HCT116 (cell line): ENCODE measurements around the gene ING1. TPM values are rescaled to one million over a fixed set of nuclear protein-coding genes. Genes with fewer than 3 reads are reported as not detected.
"Not testable (repeated sequence)": the region's sequence is repeated elsewhere in the genome, so short reads cannot be mapped to it uniquely, and the experiment has no call there.

Source experiments
- ATAC-seq: fragments of 200-7000 bp; cut with Tn5 transposase; 2 replicates; pipeline ENCODE4 v1.9.1; 2020; ENCODE audit warnings: mild to moderate bottlenecking, moderate library complexity
- BruUV-seq: library from RNA; stranded (reverse); fragments of 400-500 nt; replicated peaks from 2 replicates; lab custom pipeline; 2021; lab: Mats Ljungman, UMichigan
- CTCF ChIA-PET: fragments of 300-600 bp; sonication (Branson Sonifier 250); formaldehyde crosslinking; loops from one replicate; lab custom pipeline; 2021; ENCODE audit warnings: antibody characterized with exemption; lab: Charles Lee
- POLR2A ChIA-PET: fragments of 300-600, 350-600 bp; sonication (Branson Sonifier 250); formaldehyde crosslinking; loops from one replicate; lab custom pipeline; 2021; ENCODE audit warnings: antibody characterized with exemption; lab: Charles Lee
- RAD21 ChIA-PET, 2 experiments: fragments of 300-600 bp; sonication (Branson Sonifier 250); formaldehyde crosslinking; loops; one replicate each; lab custom pipeline; 2023; ENCODE audit warnings: low total read pairs in 2 of 2; ENCODE audit not compliant: uncharacterized antibody in 2 of 2, unreplicated experiment in 2 of 2, low non-redundant PET in 1 of 2; lab: Charles Lee
- DNase-seq: peaks from one replicate; pipeline ENCODE4 v3.0.0-alpha.2; 2010; ENCODE audit warnings: low read depth, low spot score
- H2AFZ ChIP-seq: fragments of 200-600 bp; shearing (Covaris generic), sonication (generic); 2 replicates; pipeline ENCODE4 v1.6.1; 2017; ENCODE audit warnings: low read depth, mixed run types, mixed read lengths, antibody characterized with exemption, low read length; ENCODE audit not compliant: poor library complexity, severe bottlenecking
- H3K27ac ChIP-seq: 2 replicates; pipeline ENCODE4 v1.5.1; 2012; ENCODE audit warnings: low read depth, low read length
- H3K27me3 ChIP-seq: fragments of 200-600 bp; sonication (generic); 2 replicates; pipeline ENCODE4 v1.6.1; 2016; ENCODE audit warnings: mixed run types, low read length, mixed read lengths; ENCODE audit not compliant: insufficient read depth
- H3K36me3 ChIP-seq, 2 experiments: fragments of 200-500 bp in 1 of 2; fragments of 200-600 bp in 1 of 2; sonication (Bioruptor generic) in 1 of 2; sonication (generic) in 1 of 2; 2 replicates each; pipeline versions ENCODE4 v1.5.1 to v1.6.1; 2014 to 2016; ENCODE audit warnings: low read length in 2 of 2, inconsistent platforms in 1 of 2, mixed read lengths in 1 of 2, mixed run types in 1 of 2; ENCODE audit not compliant: insufficient read depth in 2 of 2, control insufficient read depth in 1 of 2
- H3K4me1 ChIP-seq, 2 experiments: fragments of 200-600 bp in 1 of 2; sonication (generic) in 1 of 2; 2 replicates each; pipeline versions ENCODE4 v1.5.1 to v1.6.1; 2012 to 2017; ENCODE audit warnings: low read length in 2 of 2, inconsistent platforms in 1 of 2, mild to moderate bottlenecking in 1 of 2, mixed read lengths in 1 of 2, mixed run types in 1 of 2, moderate library complexity in 1 of 2; ENCODE audit not compliant: insufficient read depth in 2 of 2, control insufficient read depth in 1 of 2
- H3K4me2 ChIP-seq: fragments of 200-600 bp; sonication (generic); 2 replicates; pipeline ENCODE4 v1.6.1; 2017; ENCODE audit warnings: mixed run types, low read length, mixed read lengths
- H3K4me3 ChIP-seq, 2 experiments: fragments of 200-600 bp in 1 of 2; sonication (generic) in 1 of 2; replicated peaks in 1 of 2; 2 replicates each; pipeline ENCODE4 v1.5.1; 2011 to 2016; ENCODE audit warnings: low read length in 2 of 2, control low read depth in 1 of 2, low read depth in 1 of 2, mild to moderate bottlenecking in 1 of 2, mixed read lengths in 1 of 2, mixed run types in 1 of 2
- H3K79me2 ChIP-seq: fragments of 200-600 bp; sonication (generic); 2 replicates; pipeline ENCODE4 v1.6.1; 2017; ENCODE audit warnings: mild to moderate bottlenecking, mixed run types, low read length, moderate library complexity, mixed read lengths; ENCODE audit not compliant: insufficient read depth
- H3K9ac ChIP-seq: fragments of 200-600 bp; sonication (generic); 2 replicates; pipeline ENCODE4 v1.6.1; 2016; ENCODE audit warnings: low read length, mixed read lengths
- H3K9me2 ChIP-seq: fragments of 200-600 bp; sonication (generic), shearing (Covaris generic); 2 replicates; pipeline ENCODE4 v1.6.1; 2017; ENCODE audit warnings: mixed run types, mild to moderate bottlenecking, moderate library complexity; ENCODE audit not compliant: insufficient read depth
- H3K9me3 ChIP-seq, 2 experiments: fragments of 200-500 bp in 1 of 2; fragments of 200-600 bp in 1 of 2; sonication (Bioruptor generic) in 1 of 2; sonication (generic) in 1 of 2; 2 replicates each; pipeline ENCODE4 v1.6.1; 2014 to 2017; ENCODE audit warnings: low read length in 2 of 2, mixed read lengths in 2 of 2, inconsistent platforms in 1 of 2, low read depth in 1 of 2, mild to moderate bottlenecking in 1 of 2, mixed run types in 1 of 2, moderate library complexity in 1 of 2; ENCODE audit not compliant: control insufficient read depth in 1 of 2, insufficient read depth in 1 of 2
- H4K20me1 ChIP-seq: fragments of 200-600 bp; sonication (generic), shearing (Covaris generic); 2 replicates; pipeline ENCODE4 v1.6.1; 2017; ENCODE audit warnings: mixed run types, mild to moderate bottlenecking, moderate library complexity; ENCODE audit not compliant: insufficient read depth
- ATF3 ChIP-seq: IDR thresholded peaks from 2 replicates; pipeline ENCODE4 v1.6.1; 2012
- CEBPB ChIP-seq: IDR thresholded peaks from 2 replicates; pipeline ENCODE4 v1.6.1; 2012; ENCODE audit warnings: low read depth
- CTCF ChIP-seq, 3 experiments: fragments of 200-600 bp in 1 of 3; sonication (generic) in 1 of 3; IDR thresholded peaks in 2 of 3; conservative IDR thresholded peaks in 1 of 3; 2 replicates each; pipeline ENCODE4 v1.5.1; 2012 to 2017; ENCODE audit warnings: low read depth in 2 of 3, low read length in 2 of 3, antibody characterized with exemption in 1 of 3, borderline replicate concordance in 1 of 3, control low read depth in 1 of 3, mild to moderate bottlenecking in 1 of 3, mixed read lengths in 1 of 3, mixed run types in 1 of 3, moderate library complexity in 1 of 3; ENCODE audit not compliant: insufficient read depth in 1 of 3
- EGR1 ChIP-seq: IDR thresholded peaks from 2 replicates; pipeline ENCODE4 v1.6.1; 2012; ENCODE audit warnings: low read depth
- ELF1 ChIP-seq: IDR thresholded peaks from 2 replicates; pipeline ENCODE4 v1.6.1; 2012; ENCODE audit warnings: low read depth, borderline replicate concordance
- FOSL1 ChIP-seq: IDR thresholded peaks from 2 replicates; pipeline ENCODE4 v1.6.1; 2012; ENCODE audit warnings: low read depth
- JUND ChIP-seq: IDR thresholded peaks from 2 replicates; pipeline ENCODE4 v1.6.1; 2012
- MAX ChIP-seq: IDR thresholded peaks from 2 replicates; pipeline ENCODE4 v1.6.1; 2012
- POLR2A ChIP-seq: IDR thresholded peaks from 2 replicates; pipeline ENCODE4 v1.7.0; 2011; ENCODE audit warnings: borderline replicate concordance; ENCODE audit not compliant: insufficient read depth, insufficient read length; ENCODE audit errors: extremely low read depth
- REST ChIP-seq: IDR thresholded peaks from 2 replicates; pipeline ENCODE4 v1.6.1; 2012; ENCODE audit warnings: low read depth
- SRF ChIP-seq: IDR thresholded peaks from 2 replicates; pipeline ENCODE4 v1.6.1; 2012; ENCODE audit warnings: low read depth
- TCF7L2 ChIP-seq: IDR thresholded peaks from 2 replicates; pipeline ENCODE4 v1.7.0; 2011; ENCODE audit warnings: borderline replicate concordance, inconsistent platforms; ENCODE audit not compliant: insufficient read depth, insufficient read length; ENCODE audit errors: extremely low read depth
- ZFX ChIP-seq: fragments of 450-650 bp; IDR thresholded peaks from 2 replicates; pipeline ENCODE4 v1.6.1; 2017
- intact Hi-C: fragments of 100-400 bp; cut with micrococcal nuclease; formaldehyde crosslinking; loops from 2 replicates; pipeline ENCODE4 v1.10.0; 2022
- total RNA-seq: library from RNA; stranded (reverse); gene quantifications from one replicate; pipeline ENCODE4 v1.2.1, GENCODE V29; 2021; ENCODE audit not compliant: unreplicated experiment

The ING1 gene
- total RNA-seq, 1 experiment from 2014 or later = 27.0 TPM

GRCh38 chr13:110695774-110696173, 17.7 kb upstream of the ING1 start:
- DNase-seq, BruUV-seq, CTCF ChIA-PET, H3K4me2 ChIP-seq, H3K4me1 ChIP-seq, H3K4me3 ChIP-seq, H2AFZ ChIP-seq, intact Hi-C loops, H4K20me1 ChIP-seq, H3K9ac ChIP-seq, ATAC-seq, H3K27ac ChIP-seq, H3K9me3 ChIP-seq, POLR2A ChIA-PET, RAD21 ChIA-PET, H3K9me2 ChIP-seq, H3K27me3 ChIP-seq: not testable (repeated sequence)
- Histone ChIP-seq H3K79me2 (peaks cover 18% of the 10 kb centered on the region; the same call in 1 of the 2 replicates), H3K36me3 (peaks cover 21 to 23% of the 10 kb centered on the region in 2 experiments)

- no peak overlapping the region for H3K9ac ChIP-seq
- H3K4me3 ChIP-seq = no peak overlapping the region
- H3K4me1 ChIP-seq = no peaks in the 10 kb centered on the region
- H3K27me3 ChIP-seq = no peaks in the 10 kb centered on the region
- DNase-seq (no peak), ATAC-seq (no peak)
- RAD21 ChIA-PET = no interaction called here
- no peaks in the 10 kb centered on the region for H3K9me3 ChIP-seq
- no peak overlapping the region for H2AFZ ChIP-seq
- no peak overlapping the region for H3K27ac ChIP-seq
- BruUV-seq = no TSS peak
- peaks cover 3% of the 10 kb centered on the region; the same call in 1 of the 2 replicates for H4K20me1 ChIP-seq
- H3K9me2 ChIP-seq = no peaks in the 10 kb centered on the region
- intact Hi-C loops = no loop called here
- no peak overlapping the region for H3K4me2 ChIP-seq
- CTCF ChIA-PET = no interaction called here
- peaks cover 25% of the 10 kb centered on the region for H3K79me2 ChIP-seq
- peaks cover 28 to 32% of the 10 kb centered on the region in 2 experiments for H3K36me3 ChIP-seq
- POLR2A ChIA-PET = interaction anchor here (1.9 kb wide), 1 partner anchor 16 kb away, joined by 5 read pairs; no protein-coding TSS in a partner anchor
- TF ChIP-seq POLR2A = no peak
- TF ChIP-seq ATF3 = no peak
- no peak for TF ChIP-seq CEBPB
- no peak for TF ChIP-seq JUND
- TF ChIP-seq MAX = no peak
- TF ChIP-seq ELF1 = no peak
- TF ChIP-seq TCF7L2 = no peak
- no peak for TF ChIP-seq EGR1
- TF ChIP-seq REST = no peak
- TF ChIP-seq SRF = no peak
- TF ChIP-seq FOSL1 = no peak
- TF ChIP-seq CTCF (IDR thresholded peaks at IDR 0.05 in 2 of 3, conservative IDR thresholded peaks at IDR 0.05 in 1 of 3; ENCODE audit: borderline replicate concordance in 1 of 3, insufficient read depth in 1 of 3, low read depth in 2 of 3, low read length in 2 of 3) = no peak
- no peak for TF ChIP-seq ZFX
These were observed 16.7 kb upstream of the ING1 start for GRCh38 chr13:110696776-110697175.
